CD4-positive, alpha-beta T cell treated with Interleukin-1 beta for 1 hour (primary cell): ENCODE measurements around the gene GABRR2.

Experiments
- DNase-seq, 2 donors: peaks; one replicate each; pipeline ENCODE4 v3.0.0-alpha.2; 2020 to 2022

The GABRR2 gene

DNA sequence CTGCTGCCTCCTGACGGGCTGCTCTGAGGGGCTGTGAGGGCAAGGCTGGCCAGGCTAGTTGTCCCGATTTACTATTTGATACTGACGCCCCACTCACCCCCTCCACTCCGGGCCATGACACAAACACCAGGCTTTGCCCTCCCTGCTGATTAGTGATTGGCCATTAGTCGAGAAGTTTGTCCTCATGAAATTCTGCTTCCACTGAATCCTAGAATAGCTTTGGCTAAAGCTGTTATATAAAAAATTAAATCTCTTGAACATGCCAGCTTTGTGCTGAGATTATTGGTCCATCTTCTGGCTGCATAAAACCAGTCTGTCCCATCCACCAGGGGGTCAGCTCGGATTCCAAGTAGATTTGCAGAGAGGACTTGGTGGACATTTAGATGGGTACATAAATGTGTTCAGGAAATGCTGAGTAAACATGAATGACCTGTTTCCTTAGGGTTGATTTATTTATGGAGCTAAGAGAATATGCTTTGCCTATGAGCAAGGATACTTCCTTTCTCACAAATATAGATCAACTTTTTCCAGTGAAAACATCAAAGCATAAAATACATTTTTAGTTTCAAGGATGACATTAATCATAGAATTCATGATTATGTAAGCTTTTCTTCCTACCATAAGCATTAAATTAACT, at the start of gene GABRR2:
Gene GABRR2, minus strand, starts transcription at position 51 of the 637 bp plus-strand sequence. CDS start 134 bp downstream, outside the sequence.
- no peak for DNase-seq

DNA sequence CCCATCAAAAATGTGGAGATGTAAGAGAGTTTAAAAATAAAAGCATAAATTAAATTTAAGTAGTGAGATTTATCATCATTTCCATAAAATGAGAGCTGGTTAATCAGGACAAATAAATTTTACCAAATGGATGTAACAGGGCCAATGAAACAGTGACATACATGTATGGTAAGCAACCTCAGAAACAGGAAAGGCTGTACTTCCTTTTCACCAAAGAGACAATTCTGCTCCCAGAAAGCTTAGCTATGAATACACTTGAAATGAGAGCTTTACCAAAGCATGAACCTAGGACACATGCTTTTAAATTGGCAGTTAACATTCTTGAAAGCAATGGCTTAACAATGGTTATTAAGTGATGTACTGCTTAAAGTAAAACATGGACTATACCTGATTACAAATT, 49.5 kb upstream of the GABRR2 start:
- no peak for DNase-seq

DNA sequence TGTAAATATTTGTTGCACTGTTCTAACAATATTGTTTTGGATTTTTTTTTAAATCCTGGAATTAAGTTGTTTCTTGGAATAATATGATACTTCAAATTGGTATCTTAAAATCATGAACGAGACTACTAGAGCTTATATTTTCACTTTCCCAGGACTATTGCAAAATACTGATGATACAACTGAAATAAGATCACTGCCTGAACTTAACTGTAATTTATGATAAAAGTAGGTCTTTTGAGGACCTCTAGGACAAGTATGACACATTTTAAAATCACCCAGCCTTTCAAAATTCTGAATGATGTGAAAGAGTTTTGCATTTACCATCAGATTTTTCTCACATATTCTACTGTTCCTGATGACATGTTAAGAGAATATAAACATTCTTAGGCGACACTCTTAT, 46.1 kb upstream of the GABRR2 start:
- no peak for DNase-seq

- DNase-seq: no peak
Observed at GRCh38 chr6:89360415-89360999, 45.4 kb upstream of the GABRR2 start.

- no peak for DNase-seq
Observed at GRCh38 chr6:89359561-89359960, 44.5 kb upstream of the GABRR2 start.

DNA sequence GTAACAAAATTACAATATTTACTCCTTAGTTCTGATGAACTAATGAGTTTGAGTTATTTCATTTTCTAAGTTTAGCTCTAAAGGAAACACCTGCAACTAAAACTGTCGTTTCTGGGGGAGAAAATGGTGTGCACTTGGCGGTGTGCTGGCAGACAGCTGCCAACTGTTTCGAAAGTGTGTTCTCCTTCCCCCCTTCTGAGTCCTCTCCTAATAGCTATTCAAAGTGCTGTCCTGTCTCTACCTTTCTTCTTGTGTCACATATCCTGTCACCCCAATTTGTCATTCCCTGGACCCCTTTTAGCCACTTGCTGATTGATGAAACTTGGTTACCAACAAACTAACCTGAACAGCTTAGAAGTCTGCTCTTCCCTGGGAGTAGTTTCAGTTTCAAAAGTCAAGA, 42.3 kb upstream of the GABRR2 start:
- peak; percentile 22 to 34 for DNase-seq

DNA sequence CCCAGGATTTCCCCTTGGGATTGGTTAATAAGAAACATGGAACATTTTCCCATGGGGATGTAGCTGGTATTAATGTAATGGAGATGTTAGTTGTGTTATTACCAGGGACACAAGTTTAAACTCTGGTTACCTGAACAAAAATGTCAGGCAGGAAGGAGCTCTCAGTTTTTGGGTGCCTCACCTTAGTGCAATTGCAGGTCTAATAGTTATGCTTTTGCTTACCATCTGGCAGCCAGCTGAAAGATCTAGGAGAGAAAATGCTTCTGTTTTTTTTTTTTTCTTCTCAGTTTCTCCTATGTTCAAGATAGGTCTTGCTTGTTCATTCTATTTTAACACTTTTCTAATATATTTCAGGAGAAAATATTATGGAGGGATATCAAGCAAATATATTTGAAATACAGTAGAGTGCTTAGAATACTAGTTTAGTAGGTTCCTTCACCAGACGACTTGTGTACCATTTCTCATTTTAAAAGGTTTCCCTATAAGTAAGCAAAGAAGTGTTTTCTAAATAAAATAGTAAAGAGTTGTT, 41.6 kb upstream of the GABRR2 start:
- no peak for DNase-seq

DNA sequence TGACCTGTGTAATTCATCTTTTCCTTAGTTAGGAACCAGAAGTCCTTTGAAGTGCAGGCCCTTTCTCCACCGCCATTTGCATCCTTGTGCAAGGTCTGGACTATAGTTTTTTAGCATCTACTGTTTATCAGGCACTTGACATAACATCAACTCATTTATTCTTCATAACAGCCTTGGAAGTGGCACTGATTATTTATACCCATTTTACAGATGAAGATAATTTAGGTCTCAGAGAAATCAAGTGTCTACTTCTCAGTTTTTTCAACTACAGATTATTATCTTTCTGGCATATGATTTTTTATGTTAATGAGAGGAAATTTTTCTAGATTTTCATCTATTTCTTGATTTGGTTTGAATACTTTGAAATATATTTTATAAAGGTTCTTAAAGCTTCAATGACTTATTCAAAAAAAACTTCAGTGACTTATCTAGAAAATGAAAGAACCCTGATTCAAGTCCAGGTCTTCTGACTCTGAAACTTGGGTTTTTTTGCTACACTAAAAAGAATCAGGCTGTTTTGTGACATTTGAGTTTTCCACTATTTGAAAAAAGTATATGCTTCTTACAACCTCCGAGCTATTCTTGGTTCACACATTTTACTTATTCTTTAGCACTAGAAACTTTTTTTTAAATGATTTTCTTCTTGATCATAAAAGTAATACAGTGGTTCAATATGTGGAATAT, 40.6 kb upstream of the GABRR2 start:
- no peak for DNase-seq

- no peak for DNase-seq
Observed at GRCh38 chr6:89353702-89354392, 38.7 kb upstream of the GABRR2 start.

DNA sequence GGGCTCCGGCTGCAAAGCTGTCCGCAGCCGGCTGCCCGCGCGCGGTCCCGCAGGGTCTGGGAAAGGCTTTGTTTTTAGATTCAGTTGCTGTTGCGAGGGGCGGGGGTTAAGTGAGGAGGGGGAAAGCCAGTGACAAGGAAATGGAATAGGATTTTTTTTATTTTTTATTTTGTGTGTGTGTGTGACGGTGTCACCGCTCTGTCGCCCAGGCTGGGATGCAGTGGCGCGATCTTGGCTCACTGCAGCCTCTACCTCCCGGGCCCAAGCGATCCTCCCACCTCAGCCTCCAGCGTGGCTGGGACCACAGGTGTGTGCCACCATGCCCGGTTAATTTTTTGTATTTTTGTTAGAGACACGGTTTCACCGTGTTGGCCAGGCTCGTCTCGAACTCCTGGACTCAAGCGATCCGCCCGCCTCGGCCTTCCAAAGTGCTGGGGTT, 38.0 kb upstream of the GABRR2 start:
- no peak for DNase-seq

GRCh38 chr6:89352278-89353117, 37.4 kb upstream of the GABRR2 start, which contains the start of gene UBE2J1:
Gene UBE2J1, minus strand, starts transcription at chr6:89352722. Its CDS starts 153 bp downstream, at chr6:89352569.
- DNase-seq: peak; percentile 83 to 89

DNA sequence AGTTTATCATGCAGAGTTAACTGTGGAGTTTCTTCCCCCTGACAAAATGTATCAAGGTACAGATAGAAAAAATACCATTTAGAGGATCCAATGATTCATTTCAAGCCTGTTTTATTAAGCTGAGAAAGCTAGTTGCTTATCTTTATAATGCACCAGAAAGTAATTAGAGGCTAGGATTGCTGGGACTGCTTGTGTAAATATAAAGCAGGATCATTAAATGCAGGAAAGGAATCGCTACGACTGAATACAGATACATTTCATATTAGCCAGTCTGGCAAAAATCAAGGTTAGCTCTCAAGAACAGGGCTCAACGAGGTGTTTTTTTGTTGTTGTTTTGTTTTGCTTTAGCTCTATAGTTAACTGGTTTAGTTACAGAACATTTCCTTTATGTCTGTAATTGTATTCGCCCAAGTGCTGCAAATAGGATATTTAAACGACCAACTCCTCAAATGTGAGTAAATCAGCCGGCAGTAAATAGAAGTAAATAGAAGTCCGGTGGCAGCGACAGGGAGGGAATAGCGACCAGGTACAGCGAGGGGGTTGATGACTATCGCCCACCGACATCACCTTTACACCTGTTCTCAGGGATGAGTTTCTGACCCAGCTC, 36.7 kb upstream of the GABRR2 start:
- no peak for DNase-seq

DNA sequence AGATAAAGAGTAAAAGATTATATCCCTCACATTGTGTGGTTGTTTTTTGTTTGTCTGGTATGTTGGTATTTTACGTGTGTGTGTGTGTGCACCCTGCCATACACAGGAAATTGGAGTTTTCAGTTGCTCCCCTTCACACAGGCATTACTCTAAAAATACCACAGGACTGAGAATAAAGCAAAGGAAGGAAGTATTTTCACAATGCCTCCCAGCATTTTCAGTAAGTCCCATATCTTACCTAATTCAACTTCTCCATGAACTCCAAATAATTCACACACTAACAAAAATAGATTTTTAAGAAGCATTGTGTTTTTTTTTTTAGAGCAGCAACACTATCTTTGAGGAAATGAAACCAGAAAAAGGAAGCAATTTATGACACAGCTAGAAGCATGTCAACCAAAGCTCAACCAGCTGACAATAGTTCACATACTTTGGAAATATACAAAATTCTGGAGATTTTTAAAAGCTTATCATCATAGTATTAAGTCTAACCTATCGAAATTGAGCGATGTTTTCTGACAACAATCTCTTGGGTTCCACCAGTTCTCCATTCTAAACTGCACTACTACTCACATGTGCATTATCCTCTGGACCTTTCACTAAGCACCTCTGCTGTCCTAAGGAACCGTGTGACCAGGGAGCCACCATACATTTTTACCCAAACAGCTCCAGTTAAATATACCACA, 35.3 kb upstream of the GABRR2 start:
- peak; percentile 11 to 34 for DNase-seq

DNA sequence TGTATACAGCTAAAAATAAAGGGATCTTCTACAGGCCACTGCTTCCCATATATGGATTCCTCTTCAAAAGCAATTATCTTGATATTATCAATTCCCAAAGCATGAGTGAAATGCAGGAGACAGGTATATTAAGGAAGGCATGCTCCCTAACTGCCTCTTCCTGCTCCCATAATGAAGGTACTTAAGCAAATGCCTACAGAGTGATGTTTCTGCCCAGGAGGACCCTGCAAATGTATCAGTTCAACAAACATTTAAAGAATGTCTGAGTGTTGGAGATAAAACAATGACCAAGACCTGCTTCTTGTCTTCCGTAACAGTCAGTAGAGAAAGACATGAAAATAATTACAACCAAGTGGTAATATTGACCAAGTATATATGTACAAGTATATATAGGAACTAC, 33.3 kb upstream of the GABRR2 start:
- DNase-seq: no peak

DNA sequence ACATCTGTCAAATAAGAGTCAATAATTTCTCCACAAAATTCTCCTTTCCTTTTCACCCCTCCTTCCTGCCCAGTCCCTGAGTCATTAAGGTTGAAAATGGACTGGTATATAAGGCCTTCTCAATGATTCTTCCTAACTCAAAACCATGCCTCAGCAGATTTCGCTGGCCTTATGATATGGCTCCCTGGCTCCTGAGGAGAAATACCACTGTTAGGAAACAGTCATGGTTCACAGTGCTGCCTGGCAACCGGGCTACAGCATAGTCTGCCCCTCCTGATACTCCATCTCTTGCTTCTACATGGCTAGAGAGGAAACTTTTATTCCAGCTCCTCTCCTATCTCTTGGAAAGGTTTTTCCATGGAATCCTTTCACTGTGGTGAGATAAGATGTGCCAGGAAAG, 32.7 kb upstream of the GABRR2 start:
- DNase-seq: no peak

GRCh38 chr6:89346433-89346832, 31.3 kb upstream of the GABRR2 start:
- no peak for DNase-seq

- no peak for DNase-seq
Observed at GRCh38 chr6:89339565-89339964, 24.5 kb upstream of the GABRR2 start.

- DNase-seq: no peak
Observed at GRCh38 chr6:89335164-89335563, 20.1 kb upstream of the GABRR2 start.

DNA sequence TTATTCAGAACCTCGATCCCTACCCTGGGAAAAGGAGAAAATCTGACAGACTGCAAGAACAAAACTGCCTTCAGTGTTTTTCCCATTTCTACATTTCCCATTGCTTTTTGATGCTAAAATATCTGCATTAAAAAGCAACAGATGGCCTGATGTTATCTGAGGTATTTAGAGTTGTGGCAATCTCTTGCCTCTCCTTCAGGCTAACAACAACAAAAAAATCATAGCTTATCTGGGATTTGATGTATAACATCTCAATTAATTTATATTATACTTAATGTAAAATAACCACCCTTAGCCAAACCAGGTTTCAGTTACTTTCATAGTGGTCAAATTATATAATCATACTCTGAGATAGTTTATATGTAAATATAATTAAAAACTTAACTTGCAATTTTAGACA, 15.8 kb upstream of the GABRR2 start:
- no peak for DNase-seq

DNA sequence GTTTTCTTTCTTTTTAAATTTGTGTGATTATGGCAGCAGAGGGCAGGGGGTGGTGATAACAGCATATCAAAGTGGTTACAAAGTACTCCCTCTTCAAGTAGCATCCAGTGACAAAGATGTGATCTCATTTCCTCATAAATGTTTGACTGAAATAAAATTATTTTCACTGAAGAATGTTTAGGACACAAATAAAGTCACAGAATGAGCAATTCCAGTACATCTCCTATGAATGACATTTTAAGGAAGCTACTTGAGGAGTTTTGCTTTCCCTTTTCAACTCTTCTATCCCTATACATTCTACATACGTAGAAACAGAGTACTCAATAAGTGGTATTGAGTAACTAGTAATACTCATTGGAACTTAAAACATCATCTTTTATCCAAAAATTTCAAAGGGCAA, 13.9 kb upstream of the GABRR2 start:
- no peak for DNase-seq

DNA sequence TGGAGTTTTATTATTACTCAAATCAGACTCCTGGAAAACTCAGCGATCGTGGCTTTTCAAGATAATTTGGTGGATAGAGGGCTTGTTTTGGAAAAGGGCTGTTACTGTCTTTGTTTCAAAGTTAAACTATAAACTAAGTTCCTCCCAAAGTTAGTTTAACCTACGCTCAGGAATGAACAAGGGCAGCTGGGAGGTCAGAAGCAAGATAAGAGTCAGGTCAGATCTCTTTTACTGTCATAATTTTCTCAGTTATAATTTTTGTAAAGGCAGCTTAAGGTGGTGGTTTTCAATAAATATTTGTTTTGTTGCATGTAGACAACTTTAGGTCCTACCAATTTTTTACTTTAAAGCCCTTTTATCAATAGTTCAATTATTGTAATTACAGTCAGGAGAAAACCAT, 9.2 kb upstream of the GABRR2 start:
- no peak for DNase-seq
